HG02798 (cell line): ENCODE data around the gene GPBP1.

ENCODE experiments used
- ATAC-seq: cut with Tn5 transposase; IDR thresholded peaks from one replicate; pipeline ENCODE4 v1.9.1; 2021; ENCODE audit warnings: mild to moderate bottlenecking; ENCODE audit not compliant: unreplicated experiment, poor library complexity

The GPBP1 gene

DNA sequence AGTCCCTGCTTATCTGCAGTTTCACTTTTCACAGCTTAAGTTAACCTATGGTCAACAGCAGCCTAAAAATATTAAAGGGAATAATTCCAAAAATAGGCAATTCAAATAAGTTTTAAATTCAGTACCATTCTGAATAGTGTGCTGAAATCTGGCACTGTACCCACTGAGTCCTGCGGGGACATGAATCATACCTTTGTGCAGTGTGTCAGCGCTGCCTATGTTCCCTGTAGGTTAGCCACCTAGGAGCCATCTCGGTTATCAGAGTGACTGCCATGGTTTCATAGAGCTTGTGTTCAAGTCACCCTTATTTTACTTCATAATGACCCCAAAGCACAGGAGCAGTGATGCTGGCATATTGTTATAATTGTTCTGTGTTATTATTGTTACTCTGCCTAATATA, 139.9 kb downstream of the GPBP1 start:
- no peak for ATAC-seq
